A549 (cell line): ENCODE data around the gene HSD11B1.

Source experiments
- CEBPB ChIP-seq, 2 experiments: fragments of >200 bp in 1 of 2; sonication (Bioruptor Twin) in 1 of 2; formaldehyde crosslinking in 1 of 2; IDR thresholded peaks; 2 replicates each; pipeline ENCODE4 v1.6.1; 2012 to 2016
- EP300 ChIP-seq, 2 experiments: fragments of >200 bp; sonication (Bioruptor Twin); formaldehyde crosslinking; IDR thresholded peaks; 2 replicates in 1 of 2; 3 replicates in 1 of 2; pipeline ENCODE4 v1.6.1; 2016 to 2017
- FOSL2 ChIP-seq, 2 experiments: fragments of 450-650 bp in 1 of 2; fragments of >200 bp in 1 of 2; sonication (Bioruptor Twin) in 1 of 2; formaldehyde crosslinking; IDR thresholded peaks; 2 replicates each; pipeline versions ENCODE4 v1.5.0 to v1.6.1; 2016 to 2020; ENCODE audit warnings: mild to moderate bottlenecking in 1 of 2, moderate library complexity in 1 of 2
- JUN ChIP-seq, 2 experiments: fragments of >200 bp; sonication (Bioruptor Twin); formaldehyde crosslinking; IDR thresholded peaks; 2 replicates in 1 of 2; 3 replicates in 1 of 2; pipeline ENCODE4 v1.6.1; 2016 to 2017
- NFE2L2 ChIP-seq: fragments of 150-350 bp; conservative IDR thresholded peaks from 2 replicates; pipeline ENCODE4 v1.6.1; 2014; ENCODE audit warnings: low read length
- POLR2A ChIP-seq: IDR thresholded peaks from 2 replicates; pipeline ENCODE4 v1.6.1; 2012; ENCODE audit warnings: mild to moderate bottlenecking, low read length
- POLR2AphosphoS2 ChIP-seq: conservative IDR thresholded peaks from 2 replicates; pipeline ENCODE4 v1.6.1; 2012; ENCODE audit warnings: low read length, improper control_type of control experiment, inconsistent platforms
- REST ChIP-seq: fragments of 200-600 bp; sonication (generic); IDR thresholded peaks from 2 replicates; pipeline ENCODE4 v1.6.1; 2016; ENCODE audit warnings: antibody characterized with exemption, mild to moderate bottlenecking, moderate library complexity
- SMC3 ChIP-seq: fragments of >200 bp; sonication (Bioruptor Twin); formaldehyde crosslinking; IDR thresholded peaks from 3 replicates; pipeline ENCODE4 v1.6.1; 2018; ENCODE audit warnings: inconsistent platforms
- TF ChIP-seq, protein P1 (sequence below): fragments of >200 bp; sonication (Bioruptor Twin); formaldehyde crosslinking; IDR thresholded peaks from 3 replicates; pipeline ENCODE4 v1.5.1; 2016
- TF ChIP-seq, protein P2 (sequence below): fragments of >200 bp; sonication (Bioruptor Twin); formaldehyde crosslinking; IDR thresholded peaks from 3 replicates; pipeline ENCODE4 v1.6.1; 2016
- TF ChIP-seq, protein P3 (sequence below): IDR thresholded peaks from 2 replicates; pipeline ENCODE4 v1.6.1; 2012

DNA sequence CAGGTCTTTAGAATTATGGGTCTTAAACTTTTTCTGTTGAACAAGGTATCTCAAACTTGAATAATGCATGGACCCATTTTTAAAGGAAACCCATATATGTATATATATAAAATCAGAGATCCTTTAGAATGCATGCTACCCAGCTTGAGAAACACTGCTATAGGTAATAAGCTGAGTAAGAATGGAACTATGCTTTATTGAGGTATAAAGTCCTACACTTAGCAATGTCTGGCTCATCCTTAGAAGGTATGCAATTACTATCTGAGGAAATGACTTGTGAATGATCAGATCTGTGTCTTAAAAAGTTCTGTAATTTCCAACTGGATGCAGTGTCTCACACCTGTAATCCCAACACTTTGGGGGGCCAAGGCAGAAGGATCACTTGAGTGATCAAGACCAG is 62.5 kb downstream of the HSD11B1 start:
- TF ChIP-seq JUN (IDR thresholded peaks at IDR 0.05) (no peak), POLR2A (no peak), FOSL2 (IDR thresholded peaks at IDR 0.05) (no peak), FOSL2 (CRISPR knock-in tag; IDR thresholded peaks at IDR 0.05) (no peak), NFE2L2 (no peak), EP300 (IDR thresholded peaks at IDR 0.05) (no peak), POLR2AphosphoS2 (no peak), REST (no peak), SMC3 (no peak), CEBPB (IDR thresholded peaks at IDR 0.05) (no peak)
- TF ChIP-seq, protein P1, sequence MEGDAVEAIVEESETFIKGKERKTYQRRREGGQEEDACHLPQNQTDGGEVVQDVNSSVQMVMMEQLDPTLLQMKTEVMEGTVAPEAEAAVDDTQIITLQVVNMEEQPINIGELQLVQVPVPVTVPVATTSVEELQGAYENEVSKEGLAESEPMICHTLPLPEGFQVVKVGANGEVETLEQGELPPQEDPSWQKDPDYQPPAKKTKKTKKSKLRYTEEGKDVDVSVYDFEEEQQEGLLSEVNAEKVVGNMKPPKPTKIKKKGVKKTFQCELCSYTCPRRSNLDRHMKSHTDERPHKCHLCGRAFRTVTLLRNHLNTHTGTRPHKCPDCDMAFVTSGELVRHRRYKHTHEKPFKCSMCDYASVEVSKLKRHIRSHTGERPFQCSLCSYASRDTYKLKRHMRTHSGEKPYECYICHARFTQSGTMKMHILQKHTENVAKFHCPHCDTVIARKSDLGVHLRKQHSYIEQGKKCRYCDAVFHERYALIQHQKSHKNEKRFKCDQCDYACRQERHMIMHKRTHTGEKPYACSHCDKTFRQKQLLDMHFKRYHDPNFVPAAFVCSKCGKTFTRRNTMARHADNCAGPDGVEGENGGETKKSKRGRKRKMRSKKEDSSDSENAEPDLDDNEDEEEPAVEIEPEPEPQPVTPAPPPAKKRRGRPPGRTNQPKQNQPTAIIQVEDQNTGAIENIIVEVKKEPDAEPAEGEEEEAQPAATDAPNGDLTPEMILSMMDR = no peak
- TF ChIP-seq, protein P2, sequence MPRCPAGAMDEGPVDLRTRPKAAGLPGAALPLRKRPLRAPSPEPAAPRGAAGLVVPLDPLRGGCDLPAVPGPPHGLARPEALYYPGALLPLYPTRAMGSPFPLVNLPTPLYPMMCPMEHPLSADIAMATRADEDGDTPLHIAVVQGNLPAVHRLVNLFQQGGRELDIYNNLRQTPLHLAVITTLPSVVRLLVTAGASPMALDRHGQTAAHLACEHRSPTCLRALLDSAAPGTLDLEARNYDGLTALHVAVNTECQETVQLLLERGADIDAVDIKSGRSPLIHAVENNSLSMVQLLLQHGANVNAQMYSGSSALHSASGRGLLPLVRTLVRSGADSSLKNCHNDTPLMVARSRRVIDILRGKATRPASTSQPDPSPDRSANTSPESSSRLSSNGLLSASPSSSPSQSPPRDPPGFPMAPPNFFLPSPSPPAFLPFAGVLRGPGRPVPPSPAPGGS = no peak
- TF ChIP-seq, protein P3, sequence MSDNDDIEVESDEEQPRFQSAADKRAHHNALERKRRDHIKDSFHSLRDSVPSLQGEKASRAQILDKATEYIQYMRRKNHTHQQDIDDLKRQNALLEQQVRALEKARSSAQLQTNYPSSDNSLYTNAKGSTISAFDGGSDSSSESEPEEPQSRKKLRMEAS = no peak
